Embryonic facial prominence (tissue), 1 donor: Measurements from ENCODE around the gene MLPH.

Source experiments
- DNase-seq: peaks from one replicate; pipeline ENCODE4 v3.0.0-alpha.2; 2016; ENCODE audit errors: extremely low spot score

MLPH gene

GRCh38 chr2:237542001-237542704 is 55.1 kb downstream of the MLPH start:
- DNase-seq: no peak

- no peak for DNase-seq
Observed at GRCh38 chr2:237546040-237546875, 59.2 kb downstream of the MLPH start.

DNA sequence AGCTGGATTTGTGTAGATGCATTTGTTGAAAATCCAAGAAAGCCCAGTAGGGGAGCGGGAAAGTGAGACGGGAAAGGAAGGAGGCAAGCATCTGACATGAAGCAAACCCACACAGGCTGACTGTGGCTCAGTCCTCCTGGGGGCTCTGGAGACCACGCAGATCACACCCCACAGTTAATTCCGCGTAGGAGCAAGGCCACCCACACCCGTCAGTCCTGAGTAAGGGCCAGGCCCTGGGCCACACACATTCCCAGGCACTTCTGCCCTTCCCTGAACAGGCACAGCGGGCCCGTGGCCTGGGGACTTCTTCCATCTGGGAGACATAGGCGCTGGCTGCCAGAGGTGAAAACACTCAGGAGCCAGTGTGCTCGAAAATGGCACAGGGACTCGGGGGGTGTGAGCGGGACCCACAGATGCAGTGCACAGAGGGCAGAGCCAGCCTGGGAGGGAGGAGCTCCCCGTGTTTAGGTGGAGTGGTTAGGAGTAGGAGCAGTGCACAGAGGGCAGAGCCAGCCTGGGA is 59.9 kb downstream of the MLPH start:
- no peak for DNase-seq

DNA sequence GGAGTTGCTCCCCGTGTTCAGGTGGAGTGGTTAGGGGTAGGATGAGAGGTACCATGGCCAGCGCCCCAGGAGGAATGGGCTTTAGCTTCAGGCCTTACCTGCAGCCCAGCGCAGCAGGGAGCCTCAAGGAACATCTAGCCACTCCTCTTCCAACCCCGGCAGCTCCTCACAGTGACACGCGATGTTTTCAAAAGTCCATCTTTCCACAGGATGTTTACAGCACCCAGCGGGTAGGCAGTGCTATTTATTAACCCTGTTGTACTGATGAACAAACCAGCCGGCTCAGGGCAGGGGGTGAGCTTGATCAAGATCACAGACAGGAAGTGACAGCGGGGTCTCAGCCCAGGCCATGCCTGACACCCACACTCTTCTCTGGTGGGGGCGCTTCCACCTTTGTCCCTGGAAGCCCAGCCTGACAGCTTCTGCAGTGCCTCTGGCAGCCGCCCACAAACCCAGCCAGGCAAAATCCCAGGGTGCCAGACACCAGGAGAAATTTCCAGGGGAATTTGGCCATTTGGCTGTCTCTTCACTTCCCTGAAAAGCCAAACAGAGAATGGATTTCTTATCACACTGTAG is 60.9 kb downstream of the MLPH start:
- no peak for DNase-seq

DNA sequence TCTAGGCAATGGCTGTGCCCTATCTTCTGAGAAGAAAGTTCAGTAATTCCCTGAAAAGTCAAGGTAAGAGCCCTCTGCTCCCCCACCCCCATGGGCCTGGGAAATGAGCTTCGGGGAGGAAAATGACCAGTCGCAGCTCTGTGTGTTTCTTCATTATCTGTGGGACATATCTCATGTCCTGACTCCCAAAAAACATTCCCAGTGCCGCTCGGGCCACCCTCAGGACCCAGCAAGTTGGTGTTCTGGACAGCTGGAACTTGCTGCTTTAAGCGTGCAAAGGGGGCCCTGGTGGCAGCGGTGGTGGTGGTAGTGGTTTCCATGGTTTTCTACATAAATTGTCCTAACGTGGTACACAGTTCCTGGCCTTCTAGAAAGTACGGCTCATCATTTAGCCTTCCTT is 62.2 kb downstream of the MLPH start:
- DNase-seq: no peak

GRCh38 chr2:237549643-237550415 is 62.8 kb downstream of the MLPH start:
- no peak for DNase-seq

DNA sequence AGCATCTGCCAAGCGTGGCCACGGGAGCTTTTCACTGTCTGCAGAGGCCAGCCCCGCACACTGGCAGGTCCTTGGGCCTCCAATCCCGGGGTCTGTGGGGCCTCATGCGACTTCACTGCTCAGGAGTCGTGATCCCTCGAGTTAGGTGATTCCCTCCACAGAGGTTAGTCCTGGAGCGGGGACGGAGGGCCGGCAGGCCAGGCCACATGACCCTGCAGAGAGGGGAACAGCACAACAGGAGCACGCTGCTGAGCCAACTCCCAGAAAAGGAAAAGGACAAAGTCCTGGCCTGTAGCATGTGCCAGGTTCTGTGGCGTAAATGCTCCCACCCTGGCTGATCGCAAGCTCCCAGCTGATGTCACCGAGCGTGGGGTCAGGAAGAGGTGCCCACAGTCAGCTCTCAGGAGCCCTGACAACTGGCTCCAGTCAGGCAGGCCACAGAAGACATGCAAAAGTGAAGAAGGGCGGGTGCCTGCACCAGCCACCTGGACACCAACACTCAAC is 64.1 kb downstream of the MLPH start:
- DNase-seq: no peak

- DNase-seq: no peak
Observed at GRCh38 chr2:237552908-237553307, 65.9 kb downstream of the MLPH start.

DNA sequence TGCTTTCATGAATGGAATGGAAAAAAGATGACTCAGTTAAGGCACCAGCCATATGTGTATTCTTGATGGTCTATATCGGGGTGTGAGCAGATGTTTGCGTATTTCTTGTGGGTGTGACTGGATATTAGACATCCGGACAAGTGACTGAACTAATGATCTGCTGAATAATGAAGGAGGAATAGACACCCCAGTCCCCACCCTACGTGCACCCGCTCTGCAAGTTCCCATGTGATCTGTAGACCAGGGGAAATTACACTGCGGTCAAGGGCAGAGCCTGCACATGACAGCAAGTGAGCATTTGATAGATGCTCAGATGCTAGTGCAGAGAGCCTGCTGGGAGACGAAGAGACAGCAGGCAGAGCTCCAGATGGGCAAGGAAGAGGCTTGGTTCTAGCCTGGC is 66.9 kb downstream of the MLPH start:
- DNase-seq: no peak

- no peak for DNase-seq
Observed at GRCh38 chr2:237555560-237555959, 68.5 kb downstream of the MLPH start.

DNA sequence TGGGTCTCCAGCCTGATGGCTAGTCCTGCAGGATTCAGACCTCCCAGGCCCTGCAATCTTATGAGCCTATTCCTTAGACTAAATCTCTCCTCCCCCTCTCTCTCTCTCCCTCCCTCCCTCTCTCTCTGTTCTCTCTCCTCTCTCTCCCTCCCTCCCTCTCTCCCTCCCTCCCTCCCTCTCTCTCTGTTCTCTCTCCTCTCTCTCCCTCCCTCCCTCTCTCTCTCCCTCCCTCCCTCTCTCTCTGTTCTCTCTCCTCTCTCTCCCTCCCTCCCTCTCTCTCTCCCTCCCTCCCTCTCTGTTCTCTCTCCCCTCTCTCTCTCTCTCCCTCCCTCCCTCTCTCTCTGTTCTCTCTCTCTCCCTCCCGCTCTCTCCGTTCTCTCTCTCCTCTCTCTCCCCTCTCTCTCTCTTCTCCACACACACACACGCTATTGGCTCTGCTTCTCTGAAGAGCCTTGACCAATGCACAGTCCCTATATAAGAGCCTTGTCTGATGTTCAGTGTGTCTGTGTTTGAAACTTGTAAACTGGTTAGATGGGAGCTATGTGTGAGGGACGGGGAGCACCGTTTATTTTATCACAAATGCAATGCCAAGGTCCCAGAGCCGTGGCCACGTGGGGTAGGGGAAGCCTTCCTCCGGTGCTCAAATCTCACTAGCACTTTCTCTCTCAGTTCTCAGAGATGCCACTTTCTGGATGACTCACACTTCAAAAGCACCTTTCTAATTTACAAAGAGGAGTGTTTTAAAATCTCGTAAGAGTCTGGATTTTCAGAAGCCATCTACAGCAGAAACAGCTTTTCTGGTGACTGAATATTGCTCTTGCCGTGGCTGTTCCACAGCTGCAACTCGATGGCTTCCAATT is 70.0 kb downstream of the MLPH start:
- no peak for DNase-seq

DNA sequence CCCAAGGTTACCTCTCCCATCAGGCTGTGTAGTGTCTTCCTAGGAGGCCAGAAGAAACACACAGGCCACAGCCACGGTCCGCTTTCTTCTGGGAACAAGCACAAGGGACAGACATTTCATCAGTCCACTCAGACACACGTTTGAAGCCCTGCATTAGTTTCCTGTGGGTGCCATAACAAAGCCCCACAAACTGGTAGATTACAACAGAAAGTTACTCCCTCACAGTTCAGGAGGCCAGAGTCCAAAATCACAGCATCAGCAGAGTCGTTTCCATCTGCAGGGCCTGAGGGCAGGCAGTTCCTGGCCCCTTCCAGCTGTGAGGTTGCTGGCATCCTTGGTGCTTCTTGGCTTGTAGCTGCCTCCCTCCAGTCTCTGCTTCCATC is 70.6 kb downstream of the MLPH start:
- no peak for DNase-seq

- no peak for DNase-seq
Observed at GRCh38 chr2:237558961-237559641, 72.0 kb downstream of the MLPH start.

- no peak for DNase-seq
Observed at GRCh38 chr2:237561221-237561620, 74.2 kb downstream of the MLPH start.

DNA sequence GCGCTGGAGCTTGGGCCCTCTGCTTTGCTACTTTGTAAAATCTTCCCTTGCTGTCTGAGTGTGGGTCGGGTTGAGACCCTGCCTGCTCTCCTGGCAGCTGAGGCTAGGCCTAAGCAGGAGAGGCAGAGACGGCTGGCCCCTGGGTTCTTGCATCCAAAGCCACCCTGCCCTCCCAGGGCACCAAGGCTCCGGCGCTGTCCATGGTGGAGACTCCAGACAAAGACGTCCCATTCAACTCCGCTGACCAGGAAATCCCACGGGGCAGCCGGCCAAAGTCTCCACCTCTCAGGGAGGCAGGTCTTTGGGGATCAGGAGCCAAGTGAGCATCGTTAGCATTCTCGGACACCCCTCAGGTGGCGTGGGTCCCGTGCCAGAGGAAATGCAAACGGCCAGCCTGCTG is 76.8 kb downstream of the MLPH start:
- no peak for DNase-seq

DNA sequence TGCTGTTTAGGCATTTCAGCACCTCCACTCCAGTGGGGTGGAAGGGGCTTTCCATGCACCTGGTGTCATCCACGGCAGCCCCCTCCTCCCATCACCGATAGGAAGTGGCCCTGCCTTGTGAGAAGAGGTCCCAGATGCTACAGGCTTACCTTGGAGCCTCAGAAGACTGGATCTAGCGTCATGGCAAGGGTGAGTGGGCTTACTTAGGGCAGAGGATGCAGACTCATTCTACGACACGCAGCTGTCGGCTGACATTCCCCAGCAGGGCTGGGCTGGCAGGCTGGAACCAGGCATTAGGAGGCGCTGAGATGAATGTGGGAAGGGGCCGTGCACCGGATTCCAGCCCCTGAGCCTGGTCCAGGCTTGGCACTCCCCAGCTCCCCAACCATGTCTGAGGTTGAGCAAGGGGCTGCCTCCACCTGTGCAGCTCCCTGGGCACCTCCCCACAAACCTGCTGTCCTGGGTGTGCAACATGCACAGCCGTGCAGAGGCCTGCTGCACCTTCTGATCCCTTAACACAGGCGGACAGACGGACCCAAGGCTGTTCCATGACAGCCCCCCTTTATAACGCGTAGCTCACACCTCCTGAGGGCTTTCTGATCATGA is 77.6 kb downstream of the MLPH start:
- DNase-seq: no peak

DNA sequence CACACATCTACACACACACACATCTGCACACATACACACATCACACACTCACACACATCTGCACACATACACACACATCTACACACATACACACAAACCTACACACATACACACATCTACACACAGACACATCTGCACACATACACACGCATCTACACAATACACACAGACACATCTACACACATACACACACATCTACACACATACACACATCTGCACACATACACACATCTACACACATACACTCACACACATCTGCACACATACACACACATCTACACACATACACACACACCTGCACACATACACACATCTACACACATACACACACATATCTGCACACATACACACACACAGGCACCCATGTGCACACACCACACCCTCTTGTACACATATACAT is 78.9 kb downstream of the MLPH start:
- no peak for DNase-seq

DNA sequence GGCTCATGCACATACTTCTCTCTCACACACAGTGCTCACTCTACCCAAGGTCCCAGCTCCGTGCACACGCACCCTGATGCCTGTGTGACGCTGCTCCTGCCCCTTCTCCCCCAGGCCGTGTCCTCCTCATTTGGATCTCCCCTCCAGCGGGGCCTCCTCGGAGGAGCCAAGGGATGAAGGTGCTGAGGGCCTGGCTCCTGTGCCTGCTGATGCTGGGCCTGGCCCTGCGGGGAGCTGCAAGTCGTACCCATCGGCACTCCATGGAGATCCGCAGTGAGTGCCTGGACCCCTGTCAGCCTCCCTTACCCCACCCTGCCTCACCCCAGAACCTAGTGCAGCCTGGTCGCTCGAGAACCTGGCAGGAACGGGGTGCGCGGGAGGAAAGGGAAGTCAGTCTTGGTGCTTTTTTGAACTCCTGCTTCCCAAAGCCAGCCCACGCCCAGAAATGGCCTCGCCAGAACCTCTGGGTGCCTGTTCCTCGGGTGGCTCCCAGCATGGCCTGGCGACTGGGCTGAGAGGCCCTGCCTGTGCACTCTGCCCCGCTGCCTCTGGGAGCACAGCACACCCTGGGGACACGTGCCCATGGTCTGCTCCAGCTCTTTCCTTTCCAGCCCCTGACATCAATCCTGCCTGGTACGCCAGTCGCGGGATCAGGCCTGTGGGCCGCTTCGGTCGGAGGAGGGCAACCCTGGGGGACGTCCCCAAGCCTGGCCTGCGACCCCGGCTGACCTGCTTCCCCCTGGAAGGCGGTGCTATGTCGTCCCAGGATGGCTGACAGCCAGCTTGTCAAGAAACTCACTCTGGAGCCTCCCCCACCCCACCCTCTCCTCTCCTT is 79.6 kb downstream of the MLPH start, which contains the start of gene PRLH:
TSS of gene PRLH (plus strand) at position 174 of the 835 bp plus-strand sequence. CDS start at position 174, 0 bp downstream.
- DNase-seq: no peak
